Glutamatergic neuron (in vitro differentiated cells): ENCODE measurements around the gene GPR132. TPM values are rescaled to one million over a fixed set of nuclear protein-coding genes. Genes with fewer than 3 reads are reported as not detected.
A peak's percentile ranks its signal among the peaks of the same experiment; 100 is the strongest.

ENCODE experiments used
- DNase-seq: peaks from one replicate; pipeline ENCODE4 v3.0.0; 2022
- H3K27ac Mint-ChIP-seq: one replicate; pipeline ENCODE4 v1.8.0; 2020; ENCODE audit warnings: mild to moderate bottlenecking, mixed read lengths, inconsistent platforms; ENCODE audit not compliant: unreplicated experiment
- H3K27me3 Mint-ChIP-seq: one replicate; pipeline ENCODE4 v1.8.0; 2020; ENCODE audit warnings: mild to moderate bottlenecking, moderate library complexity, mixed read lengths, inconsistent platforms; ENCODE audit not compliant: unreplicated experiment
- H3K36me3 Mint-ChIP-seq: one replicate; pipeline ENCODE4 v1.8.0; 2020; ENCODE audit warnings: mild to moderate bottlenecking, mixed read lengths, inconsistent platforms; ENCODE audit not compliant: unreplicated experiment
- H3K4me1 Mint-ChIP-seq: one replicate; pipeline ENCODE4 v1.8.0; 2020; ENCODE audit warnings: mild to moderate bottlenecking, low read depth, mixed read lengths, inconsistent platforms; ENCODE audit not compliant: unreplicated experiment
- H3K4me3 Mint-ChIP-seq: one replicate; pipeline ENCODE4 v1.8.0; 2020; ENCODE audit warnings: mild to moderate bottlenecking, mixed read lengths, inconsistent platforms; ENCODE audit not compliant: unreplicated experiment
- H3K9me3 Mint-ChIP-seq: one replicate; pipeline ENCODE4 v1.8.0; 2020; ENCODE audit warnings: mild to moderate bottlenecking, moderate library complexity, mixed read lengths, inconsistent platforms; ENCODE audit not compliant: unreplicated experiment
- total RNA-seq: library from RNA; stranded (reverse); fragmentation: NEBNext Ultra II Directional; extraction: Animal tissue kit (Norgen Biotek cat#: 25700); gene quantifications from one replicate; pipeline ENCODE4 v1.2.1, GENCODE V29; 2021; ENCODE audit not compliant: unreplicated experiment
- TF ChIP-seq, protein P1 (sequence below): fragments of 200-600 bp; sonication (generic); IDR thresholded peaks from one replicate; pipeline ENCODE4 v1.5.0; 2021; ENCODE audit not compliant: partially characterized antibody, unreplicated experiment

GPR132 gene
- total RNA-seq, 1 donor from 2014 or later = not detected

DNA sequence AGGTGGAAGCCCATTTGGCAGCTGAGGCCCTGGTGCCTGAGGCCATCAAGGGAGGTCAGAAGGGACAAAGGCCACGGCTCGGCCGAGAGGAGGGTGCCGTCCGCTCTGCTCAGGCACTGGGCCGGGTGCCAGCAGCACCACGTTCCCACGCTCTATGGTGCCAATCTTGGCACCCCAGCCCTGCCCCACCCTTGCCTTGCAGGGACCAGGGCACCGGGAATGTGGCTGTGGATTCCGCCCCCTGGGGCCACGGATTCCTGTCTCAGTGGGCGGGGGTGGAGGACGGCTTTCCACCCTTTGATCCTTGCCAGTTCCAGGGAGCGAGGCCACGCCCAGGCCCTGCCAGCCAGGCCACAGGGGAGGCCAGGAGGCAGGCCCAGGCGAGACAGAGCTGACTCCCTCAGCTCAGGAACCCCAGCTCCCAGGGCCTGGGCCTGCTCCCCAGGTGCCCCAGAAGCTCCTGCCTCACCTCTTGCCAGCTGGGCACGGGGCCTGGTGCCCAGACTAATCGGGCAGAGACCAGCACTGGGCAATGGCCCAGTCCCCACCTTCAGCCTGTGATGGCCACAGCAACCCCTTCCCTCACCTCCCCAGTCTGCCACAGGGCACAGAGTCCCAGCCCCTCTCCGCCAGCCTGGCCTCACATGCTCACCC lies 26.4 kb upstream of the GPR132 start:
- Mint-ChIP-seq H3K4me3 (no peak overlapping the region), H3K4me1 (peaks cover 2% of the 10 kb centered on the region), H3K27me3 (peaks cover 11% of the 10 kb centered on the region), H3K27ac (no peak overlapping the region), H3K9me3 (peaks cover 7% of the 10 kb centered on the region), H3K36me3 (peaks cover 8% of the 10 kb centered on the region)
- TF ChIP-seq, protein P1, sequence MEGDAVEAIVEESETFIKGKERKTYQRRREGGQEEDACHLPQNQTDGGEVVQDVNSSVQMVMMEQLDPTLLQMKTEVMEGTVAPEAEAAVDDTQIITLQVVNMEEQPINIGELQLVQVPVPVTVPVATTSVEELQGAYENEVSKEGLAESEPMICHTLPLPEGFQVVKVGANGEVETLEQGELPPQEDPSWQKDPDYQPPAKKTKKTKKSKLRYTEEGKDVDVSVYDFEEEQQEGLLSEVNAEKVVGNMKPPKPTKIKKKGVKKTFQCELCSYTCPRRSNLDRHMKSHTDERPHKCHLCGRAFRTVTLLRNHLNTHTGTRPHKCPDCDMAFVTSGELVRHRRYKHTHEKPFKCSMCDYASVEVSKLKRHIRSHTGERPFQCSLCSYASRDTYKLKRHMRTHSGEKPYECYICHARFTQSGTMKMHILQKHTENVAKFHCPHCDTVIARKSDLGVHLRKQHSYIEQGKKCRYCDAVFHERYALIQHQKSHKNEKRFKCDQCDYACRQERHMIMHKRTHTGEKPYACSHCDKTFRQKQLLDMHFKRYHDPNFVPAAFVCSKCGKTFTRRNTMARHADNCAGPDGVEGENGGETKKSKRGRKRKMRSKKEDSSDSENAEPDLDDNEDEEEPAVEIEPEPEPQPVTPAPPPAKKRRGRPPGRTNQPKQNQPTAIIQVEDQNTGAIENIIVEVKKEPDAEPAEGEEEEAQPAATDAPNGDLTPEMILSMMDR = no peak
- no peak for DNase-seq

DNA sequence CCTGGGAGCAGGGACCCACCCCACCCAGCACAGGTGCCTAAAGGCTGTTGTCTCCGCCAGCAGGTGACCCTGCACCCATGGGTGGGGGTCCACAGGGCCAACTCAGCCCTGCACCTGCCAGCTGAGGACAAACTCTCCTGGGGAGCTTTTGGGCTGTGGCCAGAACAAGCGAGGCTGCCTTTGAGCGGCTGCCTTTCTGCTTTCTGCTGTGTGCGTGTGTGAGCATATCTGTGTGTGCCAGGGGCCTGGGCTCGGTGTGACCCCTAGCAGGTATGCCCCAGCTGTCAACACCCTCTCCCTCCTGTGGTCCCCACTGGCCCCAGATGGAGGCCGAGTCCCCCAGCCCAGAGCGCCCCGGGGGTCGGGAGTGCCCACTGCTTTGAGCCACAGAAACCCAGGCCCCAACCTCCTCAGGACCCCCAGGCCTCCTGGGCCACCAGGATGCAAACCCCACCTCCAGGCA lies 25.9 kb upstream of the GPR132 start:
- Mint-ChIP-seq H3K27me3 (peaks cover 14% of the 10 kb centered on the region), H3K4me1 (peaks cover 2% of the 10 kb centered on the region), H3K36me3 (peaks cover 5% of the 10 kb centered on the region), H3K4me3 (no peak overlapping the region), H3K27ac (no peak overlapping the region), H3K9me3 (peaks cover 9% of the 10 kb centered on the region)
- no peak for DNase-seq
- TF ChIP-seq, protein P1 = no peak

DNA sequence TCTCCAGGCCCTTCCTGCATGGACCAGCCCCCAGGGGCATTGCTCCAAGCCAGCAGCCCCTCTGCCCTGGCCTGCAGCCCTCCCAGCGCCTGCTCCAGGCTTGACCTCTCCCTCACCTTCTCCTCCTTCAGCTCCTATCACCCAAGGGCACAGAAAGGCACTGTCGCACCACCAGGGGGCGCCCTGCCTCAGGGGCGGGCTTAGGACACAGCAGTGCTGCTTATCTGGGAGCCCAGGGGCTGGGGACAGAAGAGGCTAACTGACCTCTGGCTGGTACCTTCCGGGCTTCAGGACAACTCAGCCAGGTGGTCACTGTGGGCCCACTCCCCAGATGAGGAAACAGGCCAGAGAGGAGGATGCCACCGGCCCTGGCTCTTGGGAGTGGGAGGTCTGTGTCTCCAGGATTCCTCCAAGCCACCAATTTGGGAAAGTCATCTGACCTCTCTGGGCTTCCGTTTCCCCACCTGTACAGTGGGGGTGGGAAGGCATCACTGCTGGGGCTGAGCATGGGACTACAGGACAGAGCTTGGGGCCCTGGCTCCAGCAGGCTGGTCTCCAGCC lies 25.3 kb upstream of the GPR132 start:
- H3K9me3 Mint-ChIP-seq = peaks cover 9% of the 10 kb centered on the region
- H3K27me3 Mint-ChIP-seq = peaks cover 10% of the 10 kb centered on the region
- no peak overlapping the region for H3K27ac Mint-ChIP-seq
- TF ChIP-seq, protein P1 = peak; percentile 98
- peaks cover 2% of the 10 kb centered on the region for H3K4me1 Mint-ChIP-seq
- peaks cover 2% of the 10 kb centered on the region for H3K36me3 Mint-ChIP-seq
- DNase-seq = peak; percentile 96
- no peak overlapping the region for H3K4me3 Mint-ChIP-seq

DNA sequence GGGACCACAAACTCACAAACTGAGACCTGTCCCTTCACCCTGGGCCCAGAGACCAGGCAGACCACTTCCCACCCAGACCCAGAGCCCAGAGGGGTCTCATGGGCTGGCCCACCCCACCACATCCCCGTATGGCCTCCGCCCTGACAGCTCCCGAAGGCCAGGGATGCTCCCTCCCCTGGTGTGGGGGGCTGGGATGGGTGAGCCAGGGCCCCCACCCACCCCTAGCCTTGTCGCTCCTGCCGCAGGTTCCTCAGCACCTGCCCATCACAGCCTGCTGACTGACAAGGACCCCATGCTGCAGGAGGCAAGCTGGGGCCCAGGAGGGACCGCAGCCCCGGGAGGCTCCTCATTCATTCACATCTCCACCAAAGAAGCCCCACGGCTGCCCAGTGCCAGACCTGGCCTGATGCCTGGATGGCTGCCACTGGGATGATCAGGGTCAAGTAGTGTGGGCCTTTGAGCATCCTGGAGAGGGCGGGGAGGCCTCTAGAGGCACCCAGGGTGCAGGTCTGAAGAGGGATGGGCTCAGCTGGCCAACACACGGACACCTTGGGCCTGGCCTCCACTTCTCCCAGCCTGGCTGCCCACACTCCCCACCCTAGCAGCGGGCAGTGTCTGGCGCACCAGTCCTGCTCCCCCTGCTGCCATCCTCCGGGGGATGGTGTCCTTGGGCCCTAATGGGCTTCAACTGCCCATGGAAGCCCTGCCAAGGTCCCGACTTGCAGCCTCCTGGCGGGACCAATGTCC lies 24.7 kb upstream of the GPR132 start:
- H3K4me1 Mint-ChIP-seq = peaks cover 2% of the 10 kb centered on the region

More for the DNA sequence above, 24.7 kb upstream of the GPR132 start:
- Mint-ChIP-seq H3K9me3 (peaks cover 9% of the 10 kb centered on the region), H3K4me3 (no peak overlapping the region), H3K36me3 (no peaks in the 10 kb centered on the region), H3K27me3 (peaks cover 7% of the 10 kb centered on the region), H3K27ac (no peak overlapping the region)
- no peak for DNase-seq
- TF ChIP-seq, protein P1 = no peak
